Thyroid gland (tissue), 4 donors: ENCODE data around the gene SDC4. TPM values are rescaled to one million over a fixed set of nuclear protein-coding genes. Genes with fewer than 3 reads are reported as not detected.

Experiments used
- DNase-seq, 2 donors: peaks; one replicate each; pipeline ENCODE4 v3.0.0-alpha.2; 2019
- H3K27ac ChIP-seq, 3 donors: fragments of 200-600 bp; sonication (generic); 1 replicate in 2 of 3; 2 replicates in 1 of 3; pipeline ENCODE4 v1.5.1; 2016 to 2019; ENCODE audit warnings: mild to moderate bottlenecking in 1 of 3, moderate library complexity in 1 of 3
- H3K27me3 ChIP-seq: fragments of 200-600 bp; sonication (generic); one replicate; pipeline ENCODE4 v1.5.1; 2019
- H3K36me3 ChIP-seq, 2 donors: fragments of 200-600 bp; sonication (generic); one replicate each; pipeline ENCODE4 v1.5.1; 2016 to 2019
- H3K4me1 ChIP-seq, 2 donors: fragments of 200-600 bp; sonication (generic); one replicate each; pipeline ENCODE4 v1.5.1; 2017 to 2019
- H3K4me3 ChIP-seq, 3 donors: fragments of 200-600 bp; sonication (generic); replicated peaks in 1 of 3; 1 replicate in 2 of 3; 2 replicates in 1 of 3; pipeline ENCODE4 v1.5.1; 2016; ENCODE audit warnings: mild to moderate bottlenecking in 1 of 3
- H3K9me3 ChIP-seq: fragments of 200-600 bp; sonication (generic); one replicate; pipeline ENCODE4 v1.5.1; 2017
- POLR2A ChIP-seq, 2 donors: fragments of 450-650 bp; IDR thresholded peaks; one replicate each; pipeline ENCODE4 v1.6.1; 2017; ENCODE audit warnings: antibody characterized with exemption in 2 of 2, mild to moderate bottlenecking in 2 of 2, moderate library complexity in 1 of 2
- WGBS, 2 donors: methylation state at CpG; one replicate each; pipeline ENCODE4 v1.1.5; 2017; 5-methylcytosine and 5-hydroxymethylcytosine counted together
- intact Hi-C: fragments of 100-400 bp; cut with DNase I; formaldehyde crosslinking; loops from one replicate; pipeline ENCODE4 v1.15.1; 2023
- total RNA-seq, 4 donors: library from RNA; depleted of rRNA; stranded (reverse); fragments of >200 nt; gene quantifications; one replicate each; pipeline ENCODE4 v1.2.3, GENCODE V29; 2016
- TF ChIP-seq, protein P1 (sequence below), 6 experiments: fragments of 200-600 bp in 3 of 6; fragments of 450-650 bp in 3 of 6; sonication (generic) in 3 of 6; IDR thresholded peaks; one replicate each; pipeline ENCODE4 v1.5.1; 2016 to 2019; ENCODE audit warnings: antibody characterized with exemption in 6 of 6, mild to moderate bottlenecking in 2 of 6, inconsistent platforms in 1 of 6, moderate library complexity in 1 of 6

The SDC4 gene
- total RNA-seq, 4 donors from 2014 or later, result 35.5 to 101 (median 63.3) TPM

- no peaks in the 10 kb centered on the region for H3K36me3 ChIP-seq
- intact Hi-C loops, result no loop called here
- H3K4me3 ChIP-seq, result peak overlapping the region in 1 of 3 donors; percentile 6
- no peaks in the 10 kb centered on the region for H3K9me3 ChIP-seq
- no peak for TF ChIP-seq POLR2A (IDR thresholded peaks at IDR 0.05)
- WGBS, 2 donors, result 40 to 50% methylated on average over 8 to 9 of the region's 9 CpGs
- DNase-seq, result peak; percentile 54 to 62
- H3K27me3 ChIP-seq, result no peaks in the 10 kb centered on the region
- peak overlapping the region; percentile 93 to 98 (median 97) for H3K27ac ChIP-seq
- peaks cover 77 to 86% of the 10 kb centered on the region in 2 donors for H3K4me1 ChIP-seq
Observed at GRCh38 chr20:45344168-45344860, 3.9 kb downstream of the SDC4 start.

DNA sequence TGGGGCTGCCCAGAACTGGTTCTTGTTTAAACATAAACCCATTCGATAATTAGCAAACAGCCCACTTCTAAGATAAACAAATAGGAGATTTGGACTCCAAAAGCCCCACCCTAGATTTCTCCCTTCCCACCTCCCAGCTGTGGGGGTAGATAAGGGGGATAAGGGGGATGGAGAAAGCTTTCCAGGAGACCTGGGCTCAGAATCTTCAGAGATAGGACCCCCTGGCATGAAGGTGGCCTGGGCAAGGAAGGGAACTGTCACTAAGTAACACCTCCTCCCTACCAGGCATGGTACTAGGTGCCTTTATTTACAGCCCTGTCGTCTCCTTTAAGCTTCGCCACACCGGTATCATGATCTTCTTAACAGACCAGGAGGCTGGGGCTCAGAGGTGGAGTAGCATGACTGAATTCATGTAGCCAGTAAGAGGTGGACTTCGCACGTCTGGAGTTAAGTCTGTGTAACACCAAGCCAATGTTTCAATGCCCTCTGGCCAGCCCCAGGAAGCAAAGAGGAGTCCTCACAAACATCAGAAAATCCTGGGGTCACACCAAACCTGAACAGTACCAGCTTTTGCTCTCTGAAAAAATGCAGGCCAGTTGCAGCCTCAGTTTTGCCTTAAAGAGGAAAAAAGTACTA lies 4.6 kb downstream of the SDC4 start:
- H3K36me3 ChIP-seq, result no peaks in the 10 kb centered on the region
- H3K27me3 ChIP-seq, result no peaks in the 10 kb centered on the region
- H3K4me3 ChIP-seq, result no peak overlapping the region
- H3K27ac ChIP-seq, result peak overlapping the region; percentile 93 to 98 (median 97)
- TF ChIP-seq, protein P1, sequence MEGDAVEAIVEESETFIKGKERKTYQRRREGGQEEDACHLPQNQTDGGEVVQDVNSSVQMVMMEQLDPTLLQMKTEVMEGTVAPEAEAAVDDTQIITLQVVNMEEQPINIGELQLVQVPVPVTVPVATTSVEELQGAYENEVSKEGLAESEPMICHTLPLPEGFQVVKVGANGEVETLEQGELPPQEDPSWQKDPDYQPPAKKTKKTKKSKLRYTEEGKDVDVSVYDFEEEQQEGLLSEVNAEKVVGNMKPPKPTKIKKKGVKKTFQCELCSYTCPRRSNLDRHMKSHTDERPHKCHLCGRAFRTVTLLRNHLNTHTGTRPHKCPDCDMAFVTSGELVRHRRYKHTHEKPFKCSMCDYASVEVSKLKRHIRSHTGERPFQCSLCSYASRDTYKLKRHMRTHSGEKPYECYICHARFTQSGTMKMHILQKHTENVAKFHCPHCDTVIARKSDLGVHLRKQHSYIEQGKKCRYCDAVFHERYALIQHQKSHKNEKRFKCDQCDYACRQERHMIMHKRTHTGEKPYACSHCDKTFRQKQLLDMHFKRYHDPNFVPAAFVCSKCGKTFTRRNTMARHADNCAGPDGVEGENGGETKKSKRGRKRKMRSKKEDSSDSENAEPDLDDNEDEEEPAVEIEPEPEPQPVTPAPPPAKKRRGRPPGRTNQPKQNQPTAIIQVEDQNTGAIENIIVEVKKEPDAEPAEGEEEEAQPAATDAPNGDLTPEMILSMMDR (IDR thresholded peaks at IDR 0.05), result no peak
- no peak for TF ChIP-seq POLR2A (IDR thresholded peaks at IDR 0.05)
- peaks cover 83 to 88% of the 10 kb centered on the region in 2 donors for H3K4me1 ChIP-seq
- 44 to 53% methylated on average over 6 of the region's 6 CpGs for WGBS, 2 donors
- DNase-seq, result peak; percentile 34 to 48
- no peaks in the 10 kb centered on the region for H3K9me3 ChIP-seq
- intact Hi-C loops, result no loop called here

GRCh38 chr20:45342855-45343531 lies 5.2 kb downstream of the SDC4 start:
- Histone ChIP-seq H3K9me3 (no peaks in the 10 kb centered on the region), H3K27me3 (no peaks in the 10 kb centered on the region), H3K36me3 (no peaks in the 10 kb centered on the region), H3K4me3 (no peak overlapping the region), H3K4me1 (peaks cover 90 to 92% of the 10 kb centered on the region in 2 donors), H3K27ac (peak overlapping the region; percentile 93 to 98 (median 97))
- TF ChIP-seq, protein P1 (IDR thresholded peaks at IDR 0.05), result no peak
- no peak for TF ChIP-seq POLR2A (IDR thresholded peaks at IDR 0.05)
- 23 to 38% methylated on average over 6 of the region's 6 CpGs for WGBS, 2 donors
- DNase-seq, result peak; percentile 63 to 68
- intact Hi-C loops, result no loop called here

- intact Hi-C loops, result no loop called here
- Histone ChIP-seq H3K36me3 (no peaks in the 10 kb centered on the region), H3K4me1 (peaks cover 97 to 99% of the 10 kb centered on the region in 2 donors), H3K4me3 (peak overlapping the region in 1 of 3 donors; percentile 15), H3K27ac (peak overlapping the region; percentile 93 to 98 (median 97)), H3K9me3 (no peaks in the 10 kb centered on the region), H3K27me3 (no peaks in the 10 kb centered on the region)
- TF ChIP-seq, protein P1 (IDR thresholded peaks at IDR 0.05), result no peak
- peak; percentile 58 to 95 for TF ChIP-seq POLR2A (IDR thresholded peaks at IDR 0.05)
- 11 to 23% methylated on average over 13 to 16 of the region's 16 CpGs for WGBS, 2 donors
- peak; percentile 95 for DNase-seq
Observed at GRCh38 chr20:45341939-45342854, 6.0 kb downstream of the SDC4 start.

GRCh38 chr20:45341579-45341938 lies 6.7 kb downstream of the SDC4 start:
- no peaks in the 10 kb centered on the region for H3K9me3 ChIP-seq
- H3K4me3 ChIP-seq, result peak overlapping the region in 1 of 3 donors; percentile 15
- 27 to 44% methylated on average over 3 of the region's 3 CpGs for WGBS, 2 donors
- H3K36me3 ChIP-seq, result no peaks in the 10 kb centered on the region
- TF ChIP-seq POLR2A (IDR thresholded peaks at IDR 0.05), result no peak
- TF ChIP-seq, protein P1 (IDR thresholded peaks at IDR 0.05), result no peak
- DNase-seq, result peak; percentile 32 to 56
- peaks cover 97 to 99% of the 10 kb centered on the region in 2 donors for H3K4me1 ChIP-seq
- intact Hi-C loops, result no loop called here
- H3K27ac ChIP-seq, result peak overlapping the region; percentile 93 to 98 (median 97)
- H3K27me3 ChIP-seq, result no peaks in the 10 kb centered on the region
